ENCODE measurements around the gene SDC1.

Gene SDC1

DNA sequence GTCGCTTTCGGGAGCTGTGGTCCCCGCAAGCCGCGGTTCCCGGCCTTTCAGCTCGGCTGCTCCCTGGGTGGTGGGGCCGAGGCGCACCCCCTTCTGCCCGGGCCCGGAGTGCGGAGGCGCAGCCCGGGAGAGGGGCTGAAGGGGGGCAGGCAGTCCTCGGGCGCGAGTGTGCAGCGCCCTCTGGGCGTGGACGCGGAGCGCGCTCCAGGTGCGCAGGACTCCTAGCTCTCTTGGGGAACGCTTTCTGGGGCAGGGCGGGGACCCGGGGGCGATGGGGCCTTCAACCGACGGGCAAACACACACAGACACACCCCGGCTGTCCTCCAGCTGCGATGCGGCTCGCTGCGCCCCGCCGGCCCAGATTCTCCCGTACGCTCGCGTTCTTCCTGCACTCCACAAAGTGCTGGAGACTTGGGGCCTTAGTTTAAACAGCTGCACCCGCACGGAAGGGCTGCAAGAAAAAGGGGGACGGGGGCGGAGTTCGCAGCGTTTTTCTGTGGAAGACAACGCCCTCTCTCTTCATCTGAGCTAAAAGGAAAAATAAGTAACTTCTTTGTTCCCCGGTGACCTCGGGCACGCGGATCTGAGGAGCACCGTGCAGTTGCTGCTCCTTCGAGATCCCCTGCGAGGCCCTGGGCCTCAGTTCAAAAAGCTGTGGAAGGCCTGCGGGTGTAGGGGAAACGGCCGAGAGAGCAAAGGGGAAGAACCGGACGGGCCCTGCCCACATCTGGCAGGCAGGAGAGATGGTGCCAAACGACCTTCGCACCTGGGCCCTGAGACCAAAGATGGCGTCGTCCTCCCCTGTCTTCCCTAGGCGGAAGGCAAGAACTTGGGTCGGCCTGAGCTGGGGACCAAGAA, 593 bp upstream of the SDC1 start:
- peak; percentile 59; the same call in 1 of the 2 replicates for TF ChIP-seq RAD21 (IDR thresholded peaks at IDR 0.05; ENCODE audit: low read depth)
- peak; percentile 96 for TF ChIP-seq ZBTB7A (IDR thresholded peaks at IDR 0.05; ENCODE audit: low read depth)
- no peak for TF ChIP-seq TEAD4 (IDR thresholded peaks at IDR 0.05)
- TF ChIP-seq TAF1 (IDR thresholded peaks at IDR 0.05; ENCODE audit: low read depth), result no peak
- 0 out of 2 replicates have a peak, but pooled peaks have one; percentile 8 for TF ChIP-seq TCF12 (IDR thresholded peaks at IDR 0.05; ENCODE audit: low read depth)

DNA sequence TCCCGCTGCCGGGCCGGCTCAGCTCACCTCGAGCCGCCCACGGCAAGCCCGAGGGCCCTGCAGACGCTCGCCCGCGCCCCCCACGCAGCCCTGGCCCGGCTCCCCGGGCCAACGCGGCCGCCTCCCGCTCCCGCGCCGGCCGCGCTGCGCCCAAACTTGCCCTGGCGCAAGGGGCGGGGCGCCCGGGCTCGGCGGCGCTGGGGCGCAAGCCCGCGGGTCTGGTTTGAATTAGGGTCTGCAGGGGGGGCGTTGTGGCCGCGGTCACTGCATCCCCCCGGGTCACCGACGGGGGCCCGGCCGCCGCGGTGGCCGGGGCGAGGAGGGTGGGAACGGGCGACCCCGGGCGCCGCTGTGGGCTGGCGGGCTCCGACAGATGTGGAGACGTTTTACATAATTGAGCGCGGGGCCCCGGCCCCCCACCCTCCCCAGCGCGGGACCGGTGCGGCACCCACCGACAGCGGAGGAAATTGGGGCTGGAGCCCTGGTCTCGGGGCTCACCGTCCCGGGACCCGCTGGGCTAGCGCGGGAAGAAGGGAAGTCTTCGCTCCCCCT, 690 bp downstream of the SDC1 start:
- no peak for TF ChIP-seq NFIC (IDR thresholded peaks at IDR 0.05)
- TF ChIP-seq EGR1 (IDR thresholded peaks at IDR 0.05), result no peak
- TF ChIP-seq FOXM1 (IDR thresholded peaks at IDR 0.05; ENCODE audit: borderline replicate concordance, low read depth), result no peak
- no peak for TF ChIP-seq YY1 (IDR thresholded peaks at IDR 0.05; ENCODE audit: low read depth)
- peak; percentile 12; the same call in 1 of the 2 replicates for TF ChIP-seq TCF12 (IDR thresholded peaks at IDR 0.05; ENCODE audit: low read depth)
- TF ChIP-seq CEBPB (IDR thresholded peaks at IDR 0.05), result no peak
- no peak for TF ChIP-seq USF1 (IDR thresholded peaks at IDR 0.05)
- TF ChIP-seq, protein P1, sequence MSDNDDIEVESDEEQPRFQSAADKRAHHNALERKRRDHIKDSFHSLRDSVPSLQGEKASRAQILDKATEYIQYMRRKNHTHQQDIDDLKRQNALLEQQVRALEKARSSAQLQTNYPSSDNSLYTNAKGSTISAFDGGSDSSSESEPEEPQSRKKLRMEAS (IDR thresholded peaks at IDR 0.05), result no peak
- no peak for TF ChIP-seq RAD21 (IDR thresholded peaks at IDR 0.05; ENCODE audit: low read depth)
- TF ChIP-seq, protein P2, sequence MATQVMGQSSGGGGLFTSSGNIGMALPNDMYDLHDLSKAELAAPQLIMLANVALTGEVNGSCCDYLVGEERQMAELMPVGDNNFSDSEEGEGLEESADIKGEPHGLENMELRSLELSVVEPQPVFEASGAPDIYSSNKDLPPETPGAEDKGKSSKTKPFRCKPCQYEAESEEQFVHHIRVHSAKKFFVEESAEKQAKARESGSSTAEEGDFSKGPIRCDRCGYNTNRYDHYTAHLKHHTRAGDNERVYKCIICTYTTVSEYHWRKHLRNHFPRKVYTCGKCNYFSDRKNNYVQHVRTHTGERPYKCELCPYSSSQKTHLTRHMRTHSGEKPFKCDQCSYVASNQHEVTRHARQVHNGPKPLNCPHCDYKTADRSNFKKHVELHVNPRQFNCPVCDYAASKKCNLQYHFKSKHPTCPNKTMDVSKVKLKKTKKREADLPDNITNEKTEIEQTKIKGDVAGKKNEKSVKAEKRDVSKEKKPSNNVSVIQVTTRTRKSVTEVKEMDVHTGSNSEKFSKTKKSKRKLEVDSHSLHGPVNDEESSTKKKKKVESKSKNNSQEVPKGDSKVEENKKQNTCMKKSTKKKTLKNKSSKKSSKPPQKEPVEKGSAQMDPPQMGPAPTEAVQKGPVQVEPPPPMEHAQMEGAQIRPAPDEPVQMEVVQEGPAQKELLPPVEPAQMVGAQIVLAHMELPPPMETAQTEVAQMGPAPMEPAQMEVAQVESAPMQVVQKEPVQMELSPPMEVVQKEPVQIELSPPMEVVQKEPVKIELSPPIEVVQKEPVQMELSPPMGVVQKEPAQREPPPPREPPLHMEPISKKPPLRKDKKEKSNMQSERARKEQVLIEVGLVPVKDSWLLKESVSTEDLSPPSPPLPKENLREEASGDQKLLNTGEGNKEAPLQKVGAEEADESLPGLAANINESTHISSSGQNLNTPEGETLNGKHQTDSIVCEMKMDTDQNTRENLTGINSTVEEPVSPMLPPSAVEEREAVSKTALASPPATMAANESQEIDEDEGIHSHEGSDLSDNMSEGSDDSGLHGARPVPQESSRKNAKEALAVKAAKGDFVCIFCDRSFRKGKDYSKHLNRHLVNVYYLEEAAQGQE (IDR thresholded peaks at IDR 0.05; ENCODE audit: low read depth), result no peak
- TF ChIP-seq EP300 (IDR thresholded peaks at IDR 0.05; ENCODE audit: borderline replicate concordance), result no peak
- TF ChIP-seq TEAD4 (IDR thresholded peaks at IDR 0.05), result no peak
- peak; percentile 62 for TF ChIP-seq ZBTB7A (IDR thresholded peaks at IDR 0.05; ENCODE audit: low read depth)
- TF ChIP-seq CREB1 (IDR thresholded peaks at IDR 0.05; ENCODE audit: low read depth), result no peak
- TF ChIP-seq TAF1 (IDR thresholded peaks at IDR 0.05; ENCODE audit: low read depth), result no peak

GRCh38 chr2:20223407-20224163, 1.3 kb downstream of the SDC1 start:
- TF ChIP-seq, protein P2 (IDR thresholded peaks at IDR 0.05; ENCODE audit: low read depth), result no peak
- peak; percentile 52; the same call in 1 of the 2 replicates for TF ChIP-seq NFIC (IDR thresholded peaks at IDR 0.05)
- peak; percentile 84 for TF ChIP-seq USF1 (IDR thresholded peaks at IDR 0.05)
- no peak for TF ChIP-seq FOXM1 (IDR thresholded peaks at IDR 0.05; ENCODE audit: borderline replicate concordance, low read depth)
- TF ChIP-seq EP300 (IDR thresholded peaks at IDR 0.05; ENCODE audit: borderline replicate concordance), result no peak
- no peak for TF ChIP-seq ZBTB7A (IDR thresholded peaks at IDR 0.05; ENCODE audit: low read depth)
- no peak for TF ChIP-seq EGR1 (IDR thresholded peaks at IDR 0.05)
- TF ChIP-seq TCF12 (IDR thresholded peaks at IDR 0.05; ENCODE audit: low read depth), result peak; percentile 14; the same call in 1 of the 2 replicates
- TF ChIP-seq, protein P1 (IDR thresholded peaks at IDR 0.05), result peak; percentile 72
- TF ChIP-seq TEAD4 (IDR thresholded peaks at IDR 0.05), result no peak
- TF ChIP-seq RAD21 (IDR thresholded peaks at IDR 0.05; ENCODE audit: low read depth), result no peak
- TF ChIP-seq CREB1 (IDR thresholded peaks at IDR 0.05; ENCODE audit: low read depth), result no peak
- peak; percentile 33; the same call in 1 of the 2 replicates for TF ChIP-seq TAF1 (IDR thresholded peaks at IDR 0.05; ENCODE audit: low read depth)
- TF ChIP-seq YY1 (IDR thresholded peaks at IDR 0.05; ENCODE audit: low read depth), result peak; percentile 13; the same call in 1 of the 2 replicates
- TF ChIP-seq CEBPB (IDR thresholded peaks at IDR 0.05), result no peak

- TF ChIP-seq EGR1 (IDR thresholded peaks at IDR 0.05), result peak; percentile 15; the same call in 1 of the 2 replicates
- TF ChIP-seq, protein P2 (IDR thresholded peaks at IDR 0.05; ENCODE audit: low read depth), result no peak
Measured at GRCh38 chr2:20222769-20223406, 2.0 kb downstream of the SDC1 start.
